GM12878 (cell line): Measurements from ENCODE around the gene PNPLA5.

Experiments
- TF ChIP-seq, protein P1 (sequence below), 3 experiments: IDR thresholded peaks in 2 of 3; conservative IDR thresholded peaks in 1 of 3; 2 replicates each; pipeline ENCODE4 v1.5.1; 2011; ENCODE audit warnings: low read depth in 3 of 3, low read length in 3 of 3, mild to moderate bottlenecking in 3 of 3, control low read depth in 2 of 3, moderate library complexity in 2 of 3, inconsistent platforms in 1 of 3, mixed read lengths in 1 of 3; ENCODE audit not compliant: control insufficient read depth in 2 of 3, insufficient read depth in 1 of 3; ENCODE audit errors: extremely low read depth in 1 of 3
- TF ChIP-seq, protein P2 (sequence below): IDR thresholded peaks from 2 replicates; pipeline ENCODE4 v1.6.1; 2012; ENCODE audit warnings: low read depth, low read length, improper control_type of control experiment

DNA sequence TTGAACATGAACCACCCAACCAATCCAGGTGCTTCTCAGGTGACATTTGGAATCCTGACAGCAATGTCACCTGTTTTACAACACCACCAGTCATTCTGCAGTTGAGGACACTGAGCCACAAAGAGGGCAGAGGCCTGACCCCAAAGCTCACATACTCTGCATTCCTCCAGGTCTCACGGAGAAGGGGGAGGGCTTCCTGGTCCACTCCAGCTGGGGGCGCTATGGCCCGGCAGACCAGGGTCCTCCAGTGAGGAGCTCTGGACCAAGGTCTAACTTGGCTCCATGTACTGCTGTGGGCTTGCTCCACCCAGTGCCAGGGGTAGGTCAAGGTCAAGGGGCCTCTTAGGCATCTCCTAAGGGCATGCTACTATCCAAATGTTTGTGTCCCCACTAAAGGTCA is 30.3 kb upstream of the PNPLA5 start:
- TF ChIP-seq, protein P1, sequence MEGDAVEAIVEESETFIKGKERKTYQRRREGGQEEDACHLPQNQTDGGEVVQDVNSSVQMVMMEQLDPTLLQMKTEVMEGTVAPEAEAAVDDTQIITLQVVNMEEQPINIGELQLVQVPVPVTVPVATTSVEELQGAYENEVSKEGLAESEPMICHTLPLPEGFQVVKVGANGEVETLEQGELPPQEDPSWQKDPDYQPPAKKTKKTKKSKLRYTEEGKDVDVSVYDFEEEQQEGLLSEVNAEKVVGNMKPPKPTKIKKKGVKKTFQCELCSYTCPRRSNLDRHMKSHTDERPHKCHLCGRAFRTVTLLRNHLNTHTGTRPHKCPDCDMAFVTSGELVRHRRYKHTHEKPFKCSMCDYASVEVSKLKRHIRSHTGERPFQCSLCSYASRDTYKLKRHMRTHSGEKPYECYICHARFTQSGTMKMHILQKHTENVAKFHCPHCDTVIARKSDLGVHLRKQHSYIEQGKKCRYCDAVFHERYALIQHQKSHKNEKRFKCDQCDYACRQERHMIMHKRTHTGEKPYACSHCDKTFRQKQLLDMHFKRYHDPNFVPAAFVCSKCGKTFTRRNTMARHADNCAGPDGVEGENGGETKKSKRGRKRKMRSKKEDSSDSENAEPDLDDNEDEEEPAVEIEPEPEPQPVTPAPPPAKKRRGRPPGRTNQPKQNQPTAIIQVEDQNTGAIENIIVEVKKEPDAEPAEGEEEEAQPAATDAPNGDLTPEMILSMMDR (IDR thresholded peaks at IDR 0.05 in 2 of 3, conservative IDR thresholded peaks at IDR 0.05 in 1 of 3; ENCODE audit: control insufficient read depth in 2 of 3, extremely low read depth in 1 of 3, insufficient read depth in 1 of 3, low read depth in 3 of 3, low read length in 3 of 3) = peak in 1 of 3 experiments; percentile 10; a peak in 1 of 6 replicates
- TF ChIP-seq, protein P2, sequence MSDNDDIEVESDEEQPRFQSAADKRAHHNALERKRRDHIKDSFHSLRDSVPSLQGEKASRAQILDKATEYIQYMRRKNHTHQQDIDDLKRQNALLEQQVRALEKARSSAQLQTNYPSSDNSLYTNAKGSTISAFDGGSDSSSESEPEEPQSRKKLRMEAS = no peak
